Retinal pigment epithelial cell (primary cell): ENCODE results near the gene COL11A1.

Experiments
- DNase-seq: peaks from one replicate; pipeline ENCODE4 v3.0.0-alpha.2; 2010; ENCODE audit warnings: low read depth
- H3K4me3 ChIP-seq: 2 replicates; pipeline ENCODE4 v1.5.1; 2011; ENCODE audit warnings: mild to moderate bottlenecking, low read length, control low read depth, moderate library complexity
- CTCF ChIP-seq: conservative IDR thresholded peaks from 2 replicates; pipeline ENCODE4 v1.5.1; 2011; ENCODE audit warnings: low read depth, low read length, control low read depth, inconsistent platforms

The COL11A1 gene

GRCh38 chr1:103108376-103109150 is at the start of gene COL11A1:
TSS of gene COL11A1 (minus strand) at chr1:103108522. CDS start at chr1:103108178, 344 bp downstream.
- peak within 1 kb of the TSS; percentile 81 for H3K4me3 ChIP-seq
- no peak for DNase-seq
- no peak for TF ChIP-seq CTCF

- no peak overlapping the region for H3K4me3 ChIP-seq
- DNase-seq: no peak
- TF ChIP-seq CTCF: no peak
Measured at GRCh38 chr1:103156966-103157365, 48.6 kb upstream of the COL11A1 start.

GRCh38 chr1:103146166-103146565 is 37.8 kb upstream of the COL11A1 start:
- DNase-seq: no peak
- no peak overlapping the region for H3K4me3 ChIP-seq
- TF ChIP-seq CTCF: no peak

GRCh38 chr1:103145449-103145848 is 37.1 kb upstream of the COL11A1 start:
- TF ChIP-seq CTCF: no peak
- DNase-seq: no peak
- no peak overlapping the region for H3K4me3 ChIP-seq

GRCh38 chr1:103144681-103145080 is 36.4 kb upstream of the COL11A1 start:
- no peak for TF ChIP-seq CTCF
- H3K4me3 ChIP-seq: no peak overlapping the region
- DNase-seq: no peak

- no peak overlapping the region for H3K4me3 ChIP-seq
- no peak for TF ChIP-seq CTCF
- DNase-seq: no peak
Measured at GRCh38 chr1:103142461-103142860, 34.1 kb upstream of the COL11A1 start.

GRCh38 chr1:103129796-103130195 is 21.5 kb upstream of the COL11A1 start:
- DNase-seq: no peak
- no peak overlapping the region for H3K4me3 ChIP-seq
- TF ChIP-seq CTCF: no peak
